Hematopoietic multipotent progenitor cell (in vitro differentiated cells): Measurements from ENCODE around the gene TMEM191C. TPM values are rescaled to one million over a fixed set of nuclear protein-coding genes. Genes with fewer than 3 reads are reported as not detected.
"Not testable (repeated sequence)": the region's sequence is repeated elsewhere in the genome, so short reads cannot be mapped to it uniquely, and the experiment has no call there.

ENCODE experiments used
- DNase-seq, 3 donors: peaks; one replicate each; pipeline ENCODE4 v3.0.0-alpha.2; 2011 to 2015; ENCODE audit warnings: low read depth in 2 of 3, low spot score in 2 of 3
- total RNA-seq: library from RNA; depleted of rRNA; stranded (reverse); fragments of >200 nt; gene quantifications from one replicate; pipeline ENCODE4 v1.2.3, GENCODE V29; 2012

Gene TMEM191C
- total RNA-seq, 1 donor, result 1.6 TPM

DNA sequence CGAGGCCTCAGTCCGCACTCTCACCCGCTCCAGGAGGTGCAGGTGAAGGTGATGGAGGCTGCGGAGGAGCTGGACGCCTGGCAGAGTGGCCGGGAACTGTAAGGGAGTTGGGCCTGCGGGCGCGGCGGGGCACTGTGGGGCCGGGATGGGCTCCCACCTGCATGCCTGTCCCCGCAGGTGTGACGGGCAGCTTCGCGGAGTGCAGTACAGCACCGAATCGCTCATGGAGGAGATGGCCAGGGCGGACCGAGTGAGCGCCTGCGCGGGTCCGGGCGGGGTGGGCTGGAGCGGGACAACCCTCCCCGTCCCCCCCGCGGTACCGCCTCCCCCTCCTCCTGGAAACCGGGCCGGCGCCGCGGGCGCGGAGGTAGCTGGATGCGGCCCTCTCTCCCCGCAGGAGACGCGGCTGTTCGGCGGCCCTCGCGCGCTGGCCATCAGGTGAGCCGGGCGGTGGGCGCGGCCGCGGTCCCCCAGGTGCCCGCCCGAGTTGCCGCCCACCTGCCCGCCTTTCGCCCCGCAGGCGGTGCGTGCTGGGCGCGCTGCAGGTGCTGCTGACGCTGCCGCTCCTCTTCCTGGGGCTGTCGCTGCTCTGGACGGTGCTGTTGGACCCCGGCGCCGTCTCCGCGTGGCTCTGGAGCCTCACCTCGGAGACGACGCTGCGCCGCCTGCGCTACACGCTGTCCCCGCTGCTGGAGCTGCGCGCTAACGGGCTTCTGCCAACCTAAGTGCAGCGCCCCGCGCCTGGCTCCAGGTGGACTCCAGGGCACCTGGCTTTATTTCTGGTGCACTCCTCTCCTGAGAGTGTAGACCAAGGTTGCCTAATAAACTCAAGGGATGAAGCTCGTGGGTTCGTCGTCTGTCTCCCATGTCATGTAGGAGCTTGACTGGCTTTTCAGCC is 2.2 kb downstream of the TMEM191C start:
- not testable (repeated sequence) for DNase-seq

GRCh38 chr22:21472984-21473383 is 5.8 kb downstream of the TMEM191C start:
- not testable (repeated sequence) for DNase-seq

- not testable (repeated sequence) for DNase-seq
These were observed 6.5 kb downstream of the TMEM191C start for GRCh38 chr22:21473664-21474063.

GRCh38 chr22:21484039-21484438 is 16.9 kb downstream of the TMEM191C start:
- DNase-seq, result not testable (repeated sequence)

DNA sequence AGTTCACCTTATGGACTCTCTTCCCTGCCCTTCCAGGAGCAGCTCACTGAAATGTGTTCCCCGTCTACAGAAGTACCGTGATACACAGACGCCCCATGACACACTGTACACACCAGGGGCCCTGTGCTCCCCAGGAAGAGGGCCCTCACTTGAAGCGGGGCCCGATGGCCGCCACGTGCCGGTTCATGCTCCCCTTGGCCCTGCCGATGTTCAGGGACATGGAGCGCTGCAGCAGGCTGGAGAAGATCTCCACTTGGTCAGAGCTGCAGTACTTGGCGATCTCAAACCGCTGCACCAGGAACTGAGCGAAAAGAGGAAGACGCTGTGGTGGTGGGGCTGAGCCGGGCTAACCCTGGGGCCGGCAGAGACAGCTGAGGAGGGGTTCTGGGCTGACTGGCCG is 20.5 kb downstream of the TMEM191C start:
- not testable (repeated sequence) for DNase-seq

DNA sequence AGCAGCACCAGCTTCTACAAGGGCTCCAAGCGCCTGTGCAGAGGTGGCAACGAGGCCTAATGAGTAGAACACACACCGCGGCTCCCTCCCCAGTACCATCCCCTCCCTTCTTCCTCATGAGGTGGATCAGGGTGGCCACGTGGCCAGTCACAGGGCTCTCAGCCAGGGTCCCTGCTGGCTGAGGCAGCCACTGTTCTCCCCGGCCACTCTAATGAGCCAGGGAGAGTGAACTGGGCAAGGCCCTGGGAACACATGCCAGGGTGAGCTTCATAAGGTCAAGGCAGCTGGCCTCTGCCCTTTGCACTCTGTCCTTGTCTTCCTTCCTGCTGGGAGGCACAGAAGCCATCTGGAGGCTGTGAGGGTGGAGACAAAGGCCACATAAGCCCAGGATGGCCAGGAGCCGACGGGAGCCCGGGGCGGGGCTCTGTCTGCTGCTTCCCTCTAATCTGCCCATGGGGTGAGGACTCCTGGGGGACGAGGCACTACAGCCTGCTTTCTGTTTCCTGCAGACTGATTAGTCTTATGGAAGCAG is 22.0 kb downstream of the TMEM191C start:
- DNase-seq, result not testable (repeated sequence)

DNA sequence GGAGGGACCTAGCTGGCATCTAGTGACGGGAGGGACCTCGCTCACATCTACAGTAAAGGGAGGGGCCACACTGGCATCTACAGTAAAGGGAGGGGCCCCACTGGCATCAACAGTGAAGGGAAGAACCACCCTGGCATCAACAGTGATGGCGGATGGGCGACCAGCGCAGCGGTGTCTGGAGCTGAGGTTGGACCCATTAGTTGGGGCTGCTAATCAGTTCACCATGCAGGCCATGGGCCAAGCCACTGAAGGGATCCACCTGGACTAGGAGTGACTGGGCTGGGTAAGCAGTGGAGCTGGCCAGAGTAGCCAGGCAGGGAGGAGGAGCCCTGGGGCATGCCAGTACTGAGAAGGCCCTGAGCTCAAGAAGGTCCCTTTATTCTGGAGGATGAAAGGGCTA is 23.4 kb downstream of the TMEM191C start:
- not testable (repeated sequence) for DNase-seq

GRCh38 chr22:21492271-21492670 is 25.1 kb downstream of the TMEM191C start:
- not testable (repeated sequence) for DNase-seq

GRCh38 chr22:21493789-21494782 is 26.9 kb downstream of the TMEM191C start:
- DNase-seq, result not testable (repeated sequence)

DNA sequence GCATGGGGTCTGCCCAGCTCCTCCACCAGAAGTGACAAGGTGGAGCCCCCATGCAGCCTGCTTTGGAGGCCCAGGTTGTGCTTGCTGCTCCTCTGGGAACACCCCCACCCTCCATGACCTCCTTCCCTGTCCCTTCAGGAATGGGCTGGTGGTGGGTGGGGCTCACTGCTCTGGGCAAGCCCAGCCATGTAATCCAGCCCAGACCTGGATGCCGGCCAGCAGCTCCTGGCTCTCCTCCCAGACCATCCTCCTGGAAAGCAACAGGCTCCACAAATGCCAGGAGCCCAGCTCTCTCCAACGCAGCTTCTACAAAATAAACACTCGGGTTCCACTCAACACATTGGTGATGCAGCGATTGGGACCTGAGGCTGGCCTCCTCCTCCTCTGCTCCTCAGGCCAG is 30.8 kb downstream of the TMEM191C start:
- DNase-seq, result not testable (repeated sequence)

GRCh38 chr22:21498489-21498888 is 31.3 kb downstream of the TMEM191C start:
- DNase-seq, result not testable (repeated sequence)

- not testable (repeated sequence) for DNase-seq
These were observed 32.7 kb downstream of the TMEM191C start for GRCh38 chr22:21499623-21500506.

- DNase-seq, result not testable (repeated sequence)
These were observed 43.2 kb downstream of the TMEM191C start for GRCh38 chr22:21510397-21510796.

DNA sequence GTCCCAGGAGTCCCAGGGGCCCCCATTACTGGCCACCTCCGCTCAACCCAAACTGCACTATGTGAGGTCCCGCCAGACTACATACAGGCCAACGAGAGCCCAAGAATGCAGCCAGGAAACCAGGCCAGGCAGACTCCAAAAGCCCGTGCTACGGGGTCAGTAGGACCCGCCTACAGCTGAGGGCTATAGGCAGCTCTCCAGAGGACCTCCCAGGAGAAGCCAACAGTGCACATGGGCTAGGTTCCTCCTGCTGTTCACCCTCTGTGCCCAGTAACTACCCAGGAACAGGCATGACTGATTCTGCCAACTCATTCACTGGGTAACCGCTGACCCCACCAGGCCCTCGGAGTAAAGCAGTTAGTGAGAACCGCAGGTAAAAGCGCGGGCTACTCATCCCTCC is 44.8 kb downstream of the TMEM191C start:
- not testable (repeated sequence) for DNase-seq

GRCh38 chr22:21514117-21514516 is 46.9 kb downstream of the TMEM191C start:
- DNase-seq, result not testable (repeated sequence)

- not testable (repeated sequence) for DNase-seq
These were observed 48.0 kb downstream of the TMEM191C start for GRCh38 chr22:21515234-21515633.

DNA sequence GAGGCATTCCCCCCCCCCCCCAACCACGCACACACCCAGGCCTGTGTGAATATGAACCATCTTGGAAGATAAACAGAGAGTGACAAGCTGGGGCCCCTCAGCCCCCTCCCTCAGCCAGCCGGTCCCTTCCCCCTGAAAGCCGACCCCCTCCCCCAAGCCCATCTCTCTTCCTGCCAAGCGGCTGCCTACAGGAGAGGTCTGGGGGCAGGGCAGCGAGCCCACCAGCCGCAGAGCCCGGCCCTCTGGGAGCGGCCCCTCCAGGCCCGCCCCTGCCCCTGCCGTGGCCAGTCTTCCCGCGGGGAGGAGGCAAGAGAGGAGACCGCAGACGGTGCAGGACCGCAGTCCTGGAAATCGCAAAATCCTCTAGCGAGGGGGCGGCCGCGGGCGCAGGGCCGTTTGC is 49.3 kb downstream of the TMEM191C start:
- not testable (repeated sequence) for DNase-seq

- not testable (repeated sequence) for DNase-seq
These were observed 50.0 kb downstream of the TMEM191C start for GRCh38 chr22:21516970-21517764.
